Measurements from ENCODE around the gene CCDC89. TPM values are rescaled to one million over a fixed set of nuclear protein-coding genes. Genes with fewer than 3 reads are reported as not detected.
"Not testable (repeated sequence)": the region's sequence is repeated elsewhere in the genome, so short reads cannot be mapped to it uniquely, and the experiment has no call there.

CCDC89 gene
- polyA plus RNA-seq, 1 experiment = 1.1 TPM

DNA sequence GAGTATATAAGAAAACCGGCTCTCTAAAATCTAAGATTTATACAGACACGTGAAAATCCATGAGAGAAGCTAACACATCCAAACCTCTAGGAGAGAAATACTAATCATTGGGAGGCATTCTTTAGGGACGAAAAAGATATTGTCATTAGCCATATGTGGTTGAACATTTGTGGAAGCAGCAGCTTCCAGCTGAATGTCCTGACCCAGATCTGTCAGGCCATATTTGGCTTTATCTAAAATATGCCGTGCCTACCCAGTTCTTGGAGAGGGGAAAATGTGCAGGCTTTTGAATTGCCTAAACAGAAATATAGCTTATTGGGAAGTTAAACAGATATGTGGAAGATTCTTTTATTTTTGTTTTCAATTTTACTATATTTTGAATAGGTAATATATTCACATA is 6.4 kb downstream of the CCDC89 start:
- Histone ChIP-seq H3K27me3 (ENCODE audit: control insufficient read depth, insufficient read depth, low read length) (no peaks in the 10 kb centered on the region), H3K4me3 (ENCODE audit: low read depth, low read length) (no peak overlapping the region), H3K36me3 (ENCODE audit: control insufficient read depth, insufficient read depth, low read length) (no peaks in the 10 kb centered on the region)
- ChIA-PET CTCF (interaction anchor here (0.9 to 1.5 kb wide), 2 partner anchors 12 to 15 kb away, joined by 3 to 4 read pairs; partner anchors contain the start of gene CREBZF), POLR2A (interaction anchor here (0.6 kb wide), 1 partner anchor 246 kb away, joined by 3 read pairs; no protein-coding TSS in a partner anchor)
- DNase-seq (ENCODE audit: low read depth) = no peak
- no peak for TF ChIP-seq CTCF (IDR thresholded peaks at IDR 0.05; ENCODE audit: insufficient read depth, low read depth, low read length)

DNA sequence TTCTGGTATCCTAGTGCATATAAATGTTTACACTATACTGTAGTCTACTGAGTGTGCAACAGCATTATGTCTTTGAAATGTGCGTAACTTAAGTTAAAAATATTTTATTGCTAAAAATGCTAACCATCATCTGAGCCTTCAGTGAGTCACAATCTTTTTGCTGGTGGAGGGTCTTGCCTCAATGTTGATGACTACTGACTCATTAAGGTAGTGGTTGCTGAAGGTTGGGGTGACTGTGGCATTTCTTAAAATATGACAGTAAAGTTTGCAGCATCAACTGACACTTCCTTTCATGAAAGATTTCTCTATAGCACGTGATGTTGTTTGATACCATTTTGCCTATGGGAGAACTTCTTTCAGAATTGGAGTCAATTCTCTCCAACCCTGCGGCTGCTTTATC is 12.6 kb downstream of the CCDC89 start:
- Histone ChIP-seq H3K4me3 (ENCODE audit: low read depth, low read length) (no peak overlapping the region), H3K36me3 (ENCODE audit: control insufficient read depth, insufficient read depth, low read length) (no peaks in the 10 kb centered on the region), H3K27me3 (ENCODE audit: control insufficient read depth, insufficient read depth, low read length) (no peaks in the 10 kb centered on the region)
- ChIA-PET POLR2A (no interaction called here), CTCF (no interaction called here)
- TF ChIP-seq CTCF (IDR thresholded peaks at IDR 0.05; ENCODE audit: insufficient read depth, low read depth, low read length) = no peak
- no peak for DNase-seq (ENCODE audit: low read depth)

- Histone ChIP-seq H3K27me3 (ENCODE audit: control insufficient read depth, insufficient read depth, low read length) (no peaks in the 10 kb centered on the region), H3K4me3 (ENCODE audit: low read depth, low read length) (no peak overlapping the region), H3K36me3 (ENCODE audit: control insufficient read depth, insufficient read depth, low read length) (no peaks in the 10 kb centered on the region)
- POLR2A ChIA-PET = no interaction called here
- no peak for DNase-seq (ENCODE audit: low read depth)
- TF ChIP-seq CTCF (IDR thresholded peaks at IDR 0.05; ENCODE audit: insufficient read depth, low read depth, low read length) = no peak
- CTCF ChIA-PET = interaction anchor here (0.6 kb wide), 1 partner anchor 12 kb away, joined by 3 read pairs; no protein-coding TSS in a partner anchor
Observed at GRCh38 chr11:85672105-85672902, 13.7 kb downstream of the CCDC89 start.

DNA sequence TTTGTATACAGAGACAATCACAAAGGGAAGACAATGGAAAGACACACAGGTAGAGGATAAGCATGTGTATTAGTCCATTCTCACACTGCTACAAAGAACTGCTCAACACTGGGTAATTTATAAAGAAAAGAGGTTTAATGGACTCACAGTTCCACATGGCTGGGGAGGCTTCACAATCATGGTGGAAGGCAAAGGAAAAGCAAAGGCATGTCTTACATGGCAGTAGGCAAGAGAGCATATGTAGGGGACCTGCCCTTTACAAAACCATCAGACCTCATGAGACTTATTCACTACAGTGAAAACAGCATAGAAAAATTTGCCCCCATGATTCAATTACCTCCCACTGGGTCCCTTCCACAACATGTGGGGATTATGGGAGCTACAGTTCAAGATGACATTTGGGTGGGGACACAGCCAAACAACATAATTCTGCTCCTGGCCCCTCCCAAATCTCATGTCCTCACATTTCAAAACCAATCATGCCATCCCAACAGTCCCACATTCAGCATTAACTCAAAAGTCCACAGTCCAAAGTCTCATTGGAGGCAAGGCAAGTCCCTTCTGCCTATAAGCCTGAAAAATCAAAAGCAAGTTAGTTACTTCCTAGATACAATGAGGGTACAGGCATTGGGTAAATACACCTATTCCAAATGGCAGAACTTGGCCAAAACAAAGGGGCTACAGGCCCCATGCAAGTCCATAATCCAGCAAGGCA is 14.9 kb downstream of the CCDC89 start:
- H3K36me3 ChIP-seq (ENCODE audit: control insufficient read depth, insufficient read depth, low read length); H3K4me3 ChIP-seq (ENCODE audit: low read depth, low read length); H3K27me3 ChIP-seq (ENCODE audit: control insufficient read depth, insufficient read depth, low read length); DNase-seq (ENCODE audit: low read depth); CTCF ChIA-PET; POLR2A ChIA-PET: not testable (repeated sequence)

- no peak overlapping the region for H3K4me3 ChIP-seq (ENCODE audit: low read depth, low read length)
- no peaks in the 10 kb centered on the region for H3K36me3 ChIP-seq (ENCODE audit: control insufficient read depth, insufficient read depth, low read length)
- POLR2A ChIA-PET = no interaction called here
- no peaks in the 10 kb centered on the region for H3K27me3 ChIP-seq (ENCODE audit: control insufficient read depth, insufficient read depth, low read length)
- TF ChIP-seq CTCF (IDR thresholded peaks at IDR 0.05; ENCODE audit: insufficient read depth, low read depth, low read length) = no peak
- no peak for DNase-seq (ENCODE audit: low read depth)
- CTCF ChIA-PET = no interaction called here
Observed at GRCh38 chr11:85668157-85668556, 17.8 kb downstream of the CCDC89 start.
